Testis (tissue), 2 donors: ENCODE results near the gene PIP4K2A.

ENCODE experiments used
- CTCF ChIP-seq, 3 experiments: fragments of 450-650 bp in 2 of 3; fragments of 200-600 bp in 1 of 3; sonication (generic) in 1 of 3; IDR thresholded peaks; one replicate each; pipeline ENCODE4 v1.5.1; 2016 to 2019; ENCODE audit warnings: antibody characterized with exemption in 3 of 3, mild to moderate bottlenecking in 2 of 3, moderate library complexity in 1 of 3
- POLR2A ChIP-seq: fragments of 450-650 bp; IDR thresholded peaks from one replicate; pipeline ENCODE4 v1.6.1; 2017; ENCODE audit warnings: antibody characterized with exemption, mild to moderate bottlenecking, moderate library complexity

- no peak for TF ChIP-seq CTCF (IDR thresholded peaks at IDR 0.05)
- TF ChIP-seq POLR2A: no peak
These were observed 210.9 kb downstream of the PIP4K2A start for GRCh38 chr10:22503315-22504088.
